HCT116 (cell line): ENCODE data around the gene CADPS2. TPM values are rescaled to one million over a fixed set of nuclear protein-coding genes. Genes with fewer than 3 reads are reported as not detected.

ENCODE experiments used
- ATAC-seq: fragments of 200-7000 bp; cut with Tn5 transposase; 2 replicates; pipeline ENCODE4 v1.9.1; 2020; ENCODE audit warnings: mild to moderate bottlenecking, moderate library complexity
- BruUV-seq: library from RNA; stranded (reverse); fragments of 400-500 nt; replicated peaks from 2 replicates; lab custom pipeline; 2021; lab: Mats Ljungman, UMichigan
- CTCF ChIA-PET: fragments of 300-600 bp; sonication (Branson Sonifier 250); formaldehyde crosslinking; loops from one replicate; lab custom pipeline; 2021; ENCODE audit warnings: antibody characterized with exemption; lab: Charles Lee
- POLR2A ChIA-PET: fragments of 300-600, 350-600 bp; sonication (Branson Sonifier 250); formaldehyde crosslinking; loops from one replicate; lab custom pipeline; 2021; ENCODE audit warnings: antibody characterized with exemption; lab: Charles Lee
- RAD21 ChIA-PET, 2 experiments: fragments of 300-600 bp; sonication (Branson Sonifier 250); formaldehyde crosslinking; loops; one replicate each; lab custom pipeline; 2023; ENCODE audit warnings: low total read pairs in 2 of 2; ENCODE audit not compliant: uncharacterized antibody in 2 of 2, unreplicated experiment in 2 of 2, low non-redundant PET in 1 of 2; lab: Charles Lee
- DNase-seq: peaks from one replicate; pipeline ENCODE4 v3.0.0-alpha.2; 2010; ENCODE audit warnings: low read depth, low spot score
- H2AFZ ChIP-seq: fragments of 200-600 bp; shearing (Covaris generic), sonication (generic); 2 replicates; pipeline ENCODE4 v1.6.1; 2017; ENCODE audit warnings: low read depth, mixed run types, mixed read lengths, antibody characterized with exemption, low read length; ENCODE audit not compliant: poor library complexity, severe bottlenecking
- H3K27ac ChIP-seq: 2 replicates; pipeline ENCODE4 v1.5.1; 2012; ENCODE audit warnings: low read depth, low read length
- H3K27me3 ChIP-seq: fragments of 200-600 bp; sonication (generic); 2 replicates; pipeline ENCODE4 v1.6.1; 2016; ENCODE audit warnings: mixed run types, low read length, mixed read lengths; ENCODE audit not compliant: insufficient read depth
- H3K36me3 ChIP-seq, 2 experiments: fragments of 200-500 bp in 1 of 2; fragments of 200-600 bp in 1 of 2; sonication (Bioruptor generic) in 1 of 2; sonication (generic) in 1 of 2; 2 replicates each; pipeline versions ENCODE4 v1.5.1 to v1.6.1; 2014 to 2016; ENCODE audit warnings: low read length in 2 of 2, inconsistent platforms in 1 of 2, mixed read lengths in 1 of 2, mixed run types in 1 of 2; ENCODE audit not compliant: insufficient read depth in 2 of 2, control insufficient read depth in 1 of 2
- H3K4me1 ChIP-seq, 2 experiments: fragments of 200-600 bp in 1 of 2; sonication (generic) in 1 of 2; 2 replicates each; pipeline versions ENCODE4 v1.5.1 to v1.6.1; 2012 to 2017; ENCODE audit warnings: low read length in 2 of 2, inconsistent platforms in 1 of 2, mild to moderate bottlenecking in 1 of 2, mixed read lengths in 1 of 2, mixed run types in 1 of 2, moderate library complexity in 1 of 2; ENCODE audit not compliant: insufficient read depth in 2 of 2, control insufficient read depth in 1 of 2
- H3K4me2 ChIP-seq: fragments of 200-600 bp; sonication (generic); 2 replicates; pipeline ENCODE4 v1.6.1; 2017; ENCODE audit warnings: mixed run types, low read length, mixed read lengths
- H3K4me3 ChIP-seq, 2 experiments: fragments of 200-600 bp in 1 of 2; sonication (generic) in 1 of 2; replicated peaks in 1 of 2; 2 replicates each; pipeline ENCODE4 v1.5.1; 2011 to 2016; ENCODE audit warnings: low read length in 2 of 2, control low read depth in 1 of 2, low read depth in 1 of 2, mild to moderate bottlenecking in 1 of 2, mixed read lengths in 1 of 2, mixed run types in 1 of 2
- H3K79me2 ChIP-seq: fragments of 200-600 bp; sonication (generic); 2 replicates; pipeline ENCODE4 v1.6.1; 2017; ENCODE audit warnings: mild to moderate bottlenecking, mixed run types, low read length, moderate library complexity, mixed read lengths; ENCODE audit not compliant: insufficient read depth
- H3K9ac ChIP-seq: fragments of 200-600 bp; sonication (generic); 2 replicates; pipeline ENCODE4 v1.6.1; 2016; ENCODE audit warnings: low read length, mixed read lengths
- H3K9me2 ChIP-seq: fragments of 200-600 bp; sonication (generic), shearing (Covaris generic); 2 replicates; pipeline ENCODE4 v1.6.1; 2017; ENCODE audit warnings: mixed run types, mild to moderate bottlenecking, moderate library complexity; ENCODE audit not compliant: insufficient read depth
- H3K9me3 ChIP-seq, 2 experiments: fragments of 200-500 bp in 1 of 2; fragments of 200-600 bp in 1 of 2; sonication (Bioruptor generic) in 1 of 2; sonication (generic) in 1 of 2; 2 replicates each; pipeline ENCODE4 v1.6.1; 2014 to 2017; ENCODE audit warnings: low read length in 2 of 2, mixed read lengths in 2 of 2, inconsistent platforms in 1 of 2, low read depth in 1 of 2, mild to moderate bottlenecking in 1 of 2, mixed run types in 1 of 2, moderate library complexity in 1 of 2; ENCODE audit not compliant: control insufficient read depth in 1 of 2, insufficient read depth in 1 of 2
- H4K20me1 ChIP-seq: fragments of 200-600 bp; sonication (generic), shearing (Covaris generic); 2 replicates; pipeline ENCODE4 v1.6.1; 2017; ENCODE audit warnings: mixed run types, mild to moderate bottlenecking, moderate library complexity; ENCODE audit not compliant: insufficient read depth
- ATF3 ChIP-seq: IDR thresholded peaks from 2 replicates; pipeline ENCODE4 v1.6.1; 2012
- CEBPB ChIP-seq: IDR thresholded peaks from 2 replicates; pipeline ENCODE4 v1.6.1; 2012; ENCODE audit warnings: low read depth
- CTCF ChIP-seq, 3 experiments: fragments of 200-600 bp in 1 of 3; sonication (generic) in 1 of 3; IDR thresholded peaks in 2 of 3; conservative IDR thresholded peaks in 1 of 3; 2 replicates each; pipeline ENCODE4 v1.5.1; 2012 to 2017; ENCODE audit warnings: low read depth in 2 of 3, low read length in 2 of 3, antibody characterized with exemption in 1 of 3, borderline replicate concordance in 1 of 3, control low read depth in 1 of 3, mild to moderate bottlenecking in 1 of 3, mixed read lengths in 1 of 3, mixed run types in 1 of 3, moderate library complexity in 1 of 3; ENCODE audit not compliant: insufficient read depth in 1 of 3
- EGR1 ChIP-seq: IDR thresholded peaks from 2 replicates; pipeline ENCODE4 v1.6.1; 2012; ENCODE audit warnings: low read depth
- EZH2phosphoT487 ChIP-seq: fragments of 200-600 bp; IDR thresholded peaks from 2 replicates; pipeline ENCODE4 v1.6.1; 2018; ENCODE audit warnings: antibody characterized with exemption, borderline replicate concordance
- MAX ChIP-seq: IDR thresholded peaks from 2 replicates; pipeline ENCODE4 v1.6.1; 2012
- POLR2AphosphoS5 ChIP-seq: IDR thresholded peaks from 2 replicates; pipeline ENCODE4 v1.6.1; 2011; ENCODE audit warnings: mild to moderate bottlenecking, low read depth, low read length, moderate library complexity
- REST ChIP-seq: IDR thresholded peaks from 2 replicates; pipeline ENCODE4 v1.6.1; 2012; ENCODE audit warnings: low read depth
- SIN3A ChIP-seq: IDR thresholded peaks from 2 replicates; pipeline ENCODE4 v1.6.1; 2012; ENCODE audit warnings: low read depth
- TCF7L2 ChIP-seq: IDR thresholded peaks from 2 replicates; pipeline ENCODE4 v1.7.0; 2011; ENCODE audit warnings: borderline replicate concordance, inconsistent platforms; ENCODE audit not compliant: insufficient read depth, insufficient read length; ENCODE audit errors: extremely low read depth
- ZFX ChIP-seq: fragments of 450-650 bp; IDR thresholded peaks from 2 replicates; pipeline ENCODE4 v1.6.1; 2017
- intact Hi-C: fragments of 100-400 bp; cut with micrococcal nuclease; formaldehyde crosslinking; loops from 2 replicates; pipeline ENCODE4 v1.10.0; 2022
- total RNA-seq: library from RNA; stranded (reverse); gene quantifications from one replicate; pipeline ENCODE4 v1.2.1, GENCODE V29; 2021; ENCODE audit not compliant: unreplicated experiment

Gene CADPS2
- total RNA-seq, 1 experiment from 2014 or later: 7.5 TPM

- Histone ChIP-seq H3K27ac (no peak overlapping the region), H3K9ac (no peak overlapping the region), H3K4me1 (no peaks in the 10 kb centered on the region)
- no peak for DNase-seq
- CTCF ChIA-PET: no interaction called here
- TF ChIP-seq CTCF (IDR thresholded peaks at IDR 0.05 in 2 of 3, conservative IDR thresholded peaks at IDR 0.05 in 1 of 3; ENCODE audit: borderline replicate concordance in 1 of 3, insufficient read depth in 1 of 3, low read depth in 2 of 3, low read length in 2 of 3) (no peak), POLR2AphosphoS5 (no peak), EZH2phosphoT487 (no peak), EGR1 (no peak), CEBPB (no peak), TCF7L2 (no peak), MAX (no peak), ZFX (no peak), SIN3A (no peak), ATF3 (no peak), REST (no peak)
- TF ChIP-seq, all 23 proteins: peak for 0
- Histone ChIP-seq H3K4me2 (no peak overlapping the region), H2AFZ (no peak overlapping the region), H3K9me3 (no peaks in the 10 kb centered on the region), H3K9me2 (no peaks in the 10 kb centered on the region), H3K79me2 (no peaks in the 10 kb centered on the region), H3K27me3 (no peaks in the 10 kb centered on the region), H3K36me3 (no peaks in the 10 kb centered on the region), H4K20me1 (no peaks in the 10 kb centered on the region; the same call in 1 of the 2 replicates), H3K4me3 (no peak overlapping the region)
- intact Hi-C loops: no loop called here
- no TSS peak for BruUV-seq
- no peak for ATAC-seq
- POLR2A ChIA-PET: no interaction called here
- RAD21 ChIA-PET: no interaction called here
Observed at GRCh38 chr7:122717356-122718089, 168.7 kb downstream of the CADPS2 start.
